Thoracic aorta (tissue), 2 donors: ENCODE measurements around the gene SHQ1. TPM values are rescaled to one million over a fixed set of nuclear protein-coding genes. Genes with fewer than 3 reads are reported as not detected.

Experiments
- ATAC-seq: fragments of 150-250 bp; one replicate; pipeline ENCODE4 v1.8.0; 2017; ENCODE audit warnings: low read depth; ENCODE audit not compliant: insufficient number of reproducible peaks, low FRiP score
- DNase-seq: peaks from one replicate; pipeline ENCODE4 v3.0.0-alpha.2; 2020; ENCODE audit warnings: low spot score
- H3K27ac ChIP-seq, 2 donors: fragments of 200-600 bp; sonication (generic); 1 replicate in 1 of 2; 2 replicates in 1 of 2; pipeline ENCODE4 v1.5.1; 2016; ENCODE audit warnings: mild to moderate bottlenecking in 2 of 2, moderate library complexity in 2 of 2
- H3K27me3 ChIP-seq: fragments of 200-600 bp; sonication (generic); replicated peaks from 2 replicates; pipeline ENCODE4 v1.6.0; 2016; ENCODE audit warnings: mild to moderate bottlenecking; ENCODE audit not compliant: insufficient read depth
- H3K36me3 ChIP-seq: fragments of 200-600 bp; sonication (generic); one replicate; pipeline ENCODE4 v1.5.1; 2016
- H3K4me1 ChIP-seq, 2 donors: fragments of 200-600 bp; sonication (generic); 1 replicate in 1 of 2; 2 replicates in 1 of 2; pipeline versions ENCODE4 v1.5.1 to v1.6.0; 2016; ENCODE audit warnings: low read depth in 2 of 2, mild to moderate bottlenecking in 1 of 2; ENCODE audit not compliant: control insufficient read depth in 1 of 2
- H3K4me3 ChIP-seq: fragments of 200-600 bp; sonication (generic); 2 replicates; pipeline ENCODE4 v1.5.1; 2016; ENCODE audit warnings: mild to moderate bottlenecking
- H3K9me3 ChIP-seq: fragments of 200-600 bp; sonication (generic); 2 replicates; pipeline ENCODE4 v1.5.1; 2016
- total RNA-seq, 2 donors: library from RNA; depleted of rRNA; stranded (reverse); fragments of >200 nt; gene quantifications; one replicate each; pipeline versions ENCODE4 v1.1.0 to v1.2.3, GENCODE V29; 2016
- TF ChIP-seq, protein P1 (sequence below): fragments of 200-600 bp; sonication (generic); IDR thresholded peaks from one replicate; pipeline ENCODE4 v1.5.1; 2019; ENCODE audit warnings: antibody characterized with exemption

SHQ1 gene
- total RNA-seq, 2 donors from 2014 or later = 4.5 to 12.3 TPM

DNA sequence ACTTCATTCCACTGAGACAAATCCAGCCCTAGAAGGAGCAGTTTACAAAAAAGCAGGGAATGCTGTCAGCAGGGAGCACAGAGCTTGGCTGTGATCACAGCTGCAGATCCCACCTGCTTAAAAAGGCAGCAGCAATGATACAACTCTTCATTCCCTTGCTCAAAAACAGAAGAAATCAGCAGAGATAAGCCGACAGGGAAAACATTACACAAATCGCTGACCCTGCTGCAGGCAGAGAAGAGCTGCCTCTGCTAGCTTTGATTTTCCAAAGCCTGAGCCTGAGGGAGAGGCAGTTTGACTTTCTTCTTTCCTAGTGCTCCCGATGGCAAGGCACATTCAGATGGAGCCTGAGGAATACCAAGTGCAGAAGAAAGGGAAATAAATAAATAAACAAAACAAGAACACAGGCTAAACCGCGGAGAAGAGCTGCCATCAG, 80.2 kb downstream of the SHQ1 start:
- Histone ChIP-seq H3K27ac (no peak overlapping the region), H3K27me3 (no peaks in the 10 kb centered on the region), H3K4me3 (no peak overlapping the region), H3K9me3 (no peaks in the 10 kb centered on the region), H3K36me3 (no peaks in the 10 kb centered on the region), H3K4me1 (peaks cover 0 to 6% of the 10 kb centered on the region in 2 donors)
- ATAC-seq (no peak), DNase-seq (no peak)
- TF ChIP-seq, protein P1, sequence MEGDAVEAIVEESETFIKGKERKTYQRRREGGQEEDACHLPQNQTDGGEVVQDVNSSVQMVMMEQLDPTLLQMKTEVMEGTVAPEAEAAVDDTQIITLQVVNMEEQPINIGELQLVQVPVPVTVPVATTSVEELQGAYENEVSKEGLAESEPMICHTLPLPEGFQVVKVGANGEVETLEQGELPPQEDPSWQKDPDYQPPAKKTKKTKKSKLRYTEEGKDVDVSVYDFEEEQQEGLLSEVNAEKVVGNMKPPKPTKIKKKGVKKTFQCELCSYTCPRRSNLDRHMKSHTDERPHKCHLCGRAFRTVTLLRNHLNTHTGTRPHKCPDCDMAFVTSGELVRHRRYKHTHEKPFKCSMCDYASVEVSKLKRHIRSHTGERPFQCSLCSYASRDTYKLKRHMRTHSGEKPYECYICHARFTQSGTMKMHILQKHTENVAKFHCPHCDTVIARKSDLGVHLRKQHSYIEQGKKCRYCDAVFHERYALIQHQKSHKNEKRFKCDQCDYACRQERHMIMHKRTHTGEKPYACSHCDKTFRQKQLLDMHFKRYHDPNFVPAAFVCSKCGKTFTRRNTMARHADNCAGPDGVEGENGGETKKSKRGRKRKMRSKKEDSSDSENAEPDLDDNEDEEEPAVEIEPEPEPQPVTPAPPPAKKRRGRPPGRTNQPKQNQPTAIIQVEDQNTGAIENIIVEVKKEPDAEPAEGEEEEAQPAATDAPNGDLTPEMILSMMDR = no peak

DNA sequence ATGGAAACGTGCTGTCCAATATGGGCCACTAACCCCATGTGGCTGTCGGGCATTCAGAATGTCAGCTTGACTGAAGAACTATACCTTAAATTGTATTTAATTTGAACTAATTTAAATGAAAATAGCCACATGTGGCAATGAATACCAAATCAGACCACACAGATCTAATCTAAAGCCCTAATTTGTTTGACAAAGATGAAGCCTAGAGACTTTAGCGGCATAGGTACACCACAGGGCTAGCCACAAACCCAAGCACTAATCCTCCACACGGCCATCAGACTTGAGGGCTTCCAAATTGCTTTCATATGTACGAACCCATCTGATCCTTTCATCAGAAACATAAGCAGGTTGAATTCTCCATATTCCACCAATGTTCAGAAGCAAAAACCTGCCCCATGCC, 81.4 kb downstream of the SHQ1 start:
- Histone ChIP-seq H3K36me3 (no peaks in the 10 kb centered on the region), H3K27me3 (no peaks in the 10 kb centered on the region), H3K9me3 (no peaks in the 10 kb centered on the region), H3K4me3 (no peak overlapping the region), H3K4me1 (peaks cover 0 to 6% of the 10 kb centered on the region in 2 donors), H3K27ac (no peak overlapping the region)
- DNase-seq (no peak), ATAC-seq (no peak)
- TF ChIP-seq, protein P1 = no peak

GRCh38 chr3:72763751-72764440, 84.3 kb downstream of the SHQ1 start:
- Histone ChIP-seq H3K27ac (no peak overlapping the region), H3K4me1 (peaks cover 0 to 6% of the 10 kb centered on the region in 2 donors), H3K9me3 (no peaks in the 10 kb centered on the region), H3K27me3 (no peaks in the 10 kb centered on the region), H3K4me3 (no peak overlapping the region), H3K36me3 (no peaks in the 10 kb centered on the region)
- TF ChIP-seq, protein P1 = no peak
- ATAC-seq (no peak), DNase-seq (no peak)

DNA sequence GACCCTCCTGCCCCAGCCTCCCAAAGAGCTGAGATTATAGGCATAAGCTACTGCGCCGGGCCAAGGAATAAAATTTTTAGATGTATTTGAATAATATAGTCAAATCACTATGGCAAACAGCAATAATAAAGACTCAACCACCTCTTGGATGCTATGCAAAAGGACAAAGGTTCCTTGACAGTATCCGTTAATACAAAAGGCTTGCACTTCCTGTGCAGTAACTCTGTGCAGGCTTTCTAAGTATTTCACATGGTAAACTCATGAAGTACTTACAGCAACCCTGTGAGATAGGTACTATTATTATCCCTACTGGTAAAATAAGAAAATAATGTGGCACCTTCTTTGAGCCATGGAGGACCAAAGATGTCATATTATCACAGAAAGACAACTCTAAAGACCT, 86.8 kb downstream of the SHQ1 start:
- Histone ChIP-seq H3K4me3 (no peak overlapping the region), H3K27me3 (no peaks in the 10 kb centered on the region), H3K27ac (no peak overlapping the region), H3K36me3 (no peaks in the 10 kb centered on the region), H3K4me1 (no peaks in the 10 kb centered on the region), H3K9me3 (no peaks in the 10 kb centered on the region)
- ATAC-seq = no peak
- DNase-seq = no peak
- TF ChIP-seq, protein P1 = no peak

GRCh38 chr3:72760225-72760624, 88.0 kb downstream of the SHQ1 start:
- ATAC-seq (no peak), DNase-seq (no peak)
- Histone ChIP-seq H3K4me3 (no peak overlapping the region), H3K36me3 (no peaks in the 10 kb centered on the region), H3K27ac (no peak overlapping the region), H3K27me3 (no peaks in the 10 kb centered on the region), H3K4me1 (no peaks in the 10 kb centered on the region), H3K9me3 (no peaks in the 10 kb centered on the region)
- TF ChIP-seq, protein P1 = no peak
